GM19043 (cell line): ENCODE results near the gene RFTN1.

Source experiments
- ATAC-seq: cut with Tn5 transposase; IDR thresholded peaks from one replicate; pipeline ENCODE4 v1.9.1; 2021; ENCODE audit warnings: low read depth; ENCODE audit not compliant: unreplicated experiment

Gene RFTN1

DNA sequence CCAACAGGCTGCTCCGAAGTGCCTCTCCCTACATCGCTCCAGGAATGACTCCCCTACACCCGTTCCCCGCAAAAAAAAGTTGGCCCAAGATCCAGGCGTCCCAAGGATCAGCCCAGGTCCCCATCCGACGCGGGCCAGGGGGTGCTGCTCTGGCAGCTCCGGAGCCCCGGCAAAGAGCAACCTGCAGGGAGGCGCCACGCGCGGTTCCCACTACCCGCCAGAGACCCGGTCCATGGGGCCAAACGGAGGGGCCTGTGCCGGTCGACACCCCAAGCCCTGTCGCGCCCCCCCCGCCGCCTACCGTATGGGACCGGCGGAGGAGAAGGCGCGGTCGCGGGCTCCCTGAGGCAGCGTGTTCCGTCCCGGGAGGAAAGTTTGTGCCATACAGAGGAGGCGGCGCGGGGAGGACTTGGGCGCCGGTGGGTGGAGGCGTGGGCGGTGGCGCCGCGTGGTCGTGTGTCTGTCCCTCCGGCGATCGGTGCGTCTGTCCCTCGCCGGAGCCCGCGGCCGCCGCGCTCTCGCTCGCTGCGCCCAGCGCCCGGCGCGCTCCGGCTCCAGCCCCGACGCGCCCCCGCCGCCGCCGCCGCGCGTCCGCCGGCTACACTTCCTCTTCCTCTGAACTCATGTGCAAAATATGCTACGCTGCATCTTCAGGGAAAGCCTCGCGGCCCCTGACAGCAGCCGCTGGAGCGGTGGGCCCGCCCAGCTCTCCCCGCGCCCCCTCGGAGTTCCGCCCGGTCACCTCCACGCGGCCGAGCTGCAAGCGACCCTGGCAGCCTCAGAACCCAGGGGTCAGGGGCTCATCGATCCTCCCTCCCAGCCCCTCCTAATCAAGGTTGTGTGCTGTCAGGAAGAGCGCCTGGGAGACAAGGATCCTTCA lies at the start of gene RFTN1:
TSS of gene RFTN1 (minus strand) at position 559 of the 880 bp plus-strand sequence. CDS start 19,830 bp downstream, outside the sequence.
- no peak for ATAC-seq

DNA sequence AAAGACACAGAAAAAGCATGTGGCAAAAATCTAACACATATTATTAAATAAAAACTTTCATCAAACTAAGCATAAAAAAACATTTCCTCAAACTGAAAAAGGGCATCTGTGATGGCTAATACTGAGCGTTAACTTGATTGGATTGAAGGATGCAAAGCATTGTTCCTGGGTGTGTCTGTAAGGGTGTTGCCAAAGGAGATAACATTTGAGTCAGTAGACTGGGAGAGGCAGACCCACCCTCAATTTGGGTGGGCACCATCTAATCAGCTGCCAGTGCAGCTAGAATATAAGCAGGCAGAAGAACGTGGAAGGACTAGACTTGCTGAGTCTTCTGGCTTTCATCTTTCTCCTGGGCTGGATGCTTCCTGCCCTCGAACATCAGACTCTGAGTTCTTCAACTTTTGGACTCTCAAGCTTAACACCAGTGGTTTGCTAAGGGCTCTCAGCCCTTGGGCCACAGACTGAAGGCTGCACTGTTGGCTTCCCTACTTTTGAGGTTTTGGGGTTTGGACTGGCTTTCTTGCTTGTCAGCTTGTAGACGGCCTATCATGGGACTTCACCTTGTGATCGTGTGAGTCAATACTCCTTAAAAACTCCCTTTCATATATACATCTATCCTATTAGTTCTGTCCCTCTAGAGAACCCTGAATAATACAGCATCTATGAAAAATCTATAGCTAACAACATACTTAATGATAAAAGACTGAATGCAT lies 46.3 kb upstream of the RFTN1 start:
- ATAC-seq, result no peak

DNA sequence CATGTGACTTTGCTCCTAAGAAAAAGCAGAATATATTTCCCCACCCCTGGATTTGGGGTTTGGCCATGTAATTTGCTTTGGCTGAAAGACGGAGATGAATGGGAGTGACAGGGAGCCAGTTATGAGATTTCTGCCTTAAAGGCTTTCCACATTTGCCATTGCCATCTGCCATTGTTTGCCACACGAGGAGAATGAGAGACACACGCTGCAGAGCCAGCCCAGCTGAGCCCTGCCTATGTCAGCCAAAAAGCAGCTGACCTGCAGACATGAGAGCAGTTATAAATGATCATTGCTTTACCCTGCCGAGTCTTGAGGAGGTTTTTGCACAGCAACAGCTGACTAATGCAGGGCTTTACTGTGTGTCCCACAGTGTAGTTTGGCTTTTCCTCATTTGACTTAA lies 40.6 kb upstream of the RFTN1 start:
- no peak for ATAC-seq

GRCh38 chr3:16552757-16553156 lies 39.3 kb upstream of the RFTN1 start:
- no peak for ATAC-seq

GRCh38 chr3:16551342-16551976 lies 38.0 kb upstream of the RFTN1 start:
- ATAC-seq, result no peak

- peak; percentile 64 for ATAC-seq
Measured at GRCh38 chr3:16550676-16551341, 37.3 kb upstream of the RFTN1 start.

DNA sequence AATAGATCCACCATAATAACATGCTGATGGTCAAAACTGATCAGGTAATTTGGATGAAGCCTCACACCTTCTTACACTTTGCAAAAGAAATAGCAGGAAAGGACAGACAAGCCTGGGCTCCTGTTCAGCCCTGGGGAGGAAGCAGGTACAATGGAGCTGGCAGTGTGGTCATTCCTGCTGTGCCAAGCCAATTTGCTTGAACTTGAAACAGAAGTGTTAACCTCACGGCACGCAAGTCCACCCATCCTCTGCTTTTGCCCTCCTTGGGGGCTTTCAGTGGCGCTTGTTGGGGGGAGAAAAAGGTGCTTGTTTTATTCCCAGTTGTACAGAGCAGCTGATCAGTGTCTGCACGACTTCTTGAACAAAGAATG lies 36.8 kb upstream of the RFTN1 start:
- ATAC-seq, result peak; percentile 39

- no peak for ATAC-seq
Measured at GRCh38 chr3:16548721-16549120, 35.2 kb upstream of the RFTN1 start.

DNA sequence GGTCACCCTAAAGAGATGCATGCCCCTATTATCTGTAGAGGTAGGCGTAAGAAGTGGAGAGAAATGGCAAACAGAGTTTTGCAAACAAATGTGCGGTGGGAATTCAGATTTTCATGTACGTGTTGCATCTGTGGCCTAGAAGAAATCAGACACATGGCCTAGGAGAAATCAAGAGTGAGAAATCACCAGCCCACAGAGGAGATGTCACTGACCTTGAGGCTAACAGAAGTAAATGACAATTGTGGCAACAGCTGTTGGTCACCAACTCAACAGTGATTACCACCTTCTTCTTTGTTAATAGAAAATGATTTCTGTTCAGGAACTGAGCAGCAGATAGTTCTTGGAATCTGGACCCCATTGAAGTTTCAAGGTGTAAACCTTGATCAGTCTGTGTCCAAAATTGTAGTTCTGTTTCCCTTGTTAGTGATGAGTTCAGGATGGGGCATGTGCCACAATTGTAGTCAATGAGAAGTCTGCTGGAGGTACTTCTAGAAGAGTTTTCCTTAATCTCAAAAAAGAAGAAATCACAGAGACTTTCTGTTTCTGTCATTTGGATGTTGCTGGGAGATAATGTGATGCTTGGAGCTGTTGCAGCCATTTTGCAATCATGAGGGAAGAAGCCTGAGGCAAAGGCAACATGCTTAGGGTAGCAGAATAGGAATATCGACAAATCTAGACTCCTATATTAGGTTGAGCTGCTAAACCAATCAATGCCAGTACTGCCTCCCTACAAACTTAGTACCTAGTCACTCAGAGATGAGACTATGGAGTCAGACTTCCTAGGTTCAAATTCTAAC lies 34.3 kb upstream of the RFTN1 start:
- no peak for ATAC-seq

DNA sequence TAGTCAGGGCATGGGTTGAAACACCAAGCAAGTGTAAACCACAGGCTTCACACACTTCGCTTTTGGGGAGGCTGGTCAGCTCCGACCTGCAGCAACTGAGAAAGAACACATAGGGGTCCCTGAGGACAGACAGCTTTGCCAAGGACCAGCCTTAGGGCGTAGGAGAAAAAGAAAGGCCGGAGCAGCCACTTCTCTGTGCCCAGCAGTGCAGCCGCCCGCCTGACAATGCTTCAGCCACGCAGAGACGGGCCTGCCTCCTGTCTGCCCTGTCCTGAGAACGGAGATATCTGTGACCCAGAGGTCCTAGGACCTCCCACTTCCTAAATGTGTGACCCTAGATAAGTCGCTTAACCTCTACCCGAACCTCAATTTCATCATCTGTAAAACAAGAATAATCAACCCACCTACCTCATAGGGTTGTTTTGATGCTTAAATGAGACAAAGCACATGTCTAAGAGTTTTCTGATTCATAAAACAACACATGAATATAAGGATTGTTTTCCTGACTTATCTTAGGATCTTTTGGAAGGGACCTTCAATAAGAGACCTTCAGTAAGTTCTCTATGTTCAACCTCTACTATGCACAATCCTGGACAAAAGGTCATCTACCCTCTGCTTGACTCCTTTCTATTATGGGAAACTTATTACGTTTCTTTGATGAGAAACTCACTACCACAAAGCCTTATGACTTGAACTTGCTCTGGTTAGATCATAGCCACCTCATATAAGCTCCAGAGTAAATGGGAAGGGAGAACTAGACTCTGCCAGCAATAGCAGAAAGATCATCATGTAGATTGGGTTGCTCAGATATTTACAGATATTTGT lies 32.9 kb upstream of the RFTN1 start:
- ATAC-seq, result no peak

GRCh38 chr3:16545413-16546185 lies 32.1 kb upstream of the RFTN1 start:
- ATAC-seq, result no peak

DNA sequence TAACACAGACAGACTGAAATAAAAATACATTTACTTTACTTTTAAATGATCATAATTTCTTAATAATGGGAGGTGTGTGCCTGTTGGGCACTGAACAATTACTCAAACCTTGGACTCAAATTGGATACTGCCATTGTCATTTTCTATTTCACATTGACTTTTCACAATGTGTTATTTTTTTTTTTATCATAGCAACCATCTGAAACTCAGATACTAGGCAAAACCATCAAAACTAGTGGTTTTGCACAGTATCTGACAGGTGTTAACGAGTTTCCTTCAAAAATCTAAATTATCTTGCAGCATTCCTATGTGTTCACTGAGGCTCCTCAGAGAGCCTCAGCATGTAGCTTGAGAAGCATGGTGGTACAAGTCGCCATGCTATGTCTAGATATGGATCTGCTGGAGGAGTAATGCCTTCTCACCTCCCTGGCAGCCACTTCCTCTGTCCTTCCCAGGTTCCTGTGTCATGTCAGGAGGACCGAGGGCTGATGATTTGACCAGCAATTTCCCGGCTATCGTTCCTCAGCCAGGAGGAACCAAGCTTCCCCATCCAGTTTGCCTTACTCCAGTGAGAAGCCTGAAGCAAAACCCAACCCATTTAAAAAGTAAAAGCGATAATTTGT lies 29.9 kb upstream of the RFTN1 start:
- ATAC-seq, result no peak

DNA sequence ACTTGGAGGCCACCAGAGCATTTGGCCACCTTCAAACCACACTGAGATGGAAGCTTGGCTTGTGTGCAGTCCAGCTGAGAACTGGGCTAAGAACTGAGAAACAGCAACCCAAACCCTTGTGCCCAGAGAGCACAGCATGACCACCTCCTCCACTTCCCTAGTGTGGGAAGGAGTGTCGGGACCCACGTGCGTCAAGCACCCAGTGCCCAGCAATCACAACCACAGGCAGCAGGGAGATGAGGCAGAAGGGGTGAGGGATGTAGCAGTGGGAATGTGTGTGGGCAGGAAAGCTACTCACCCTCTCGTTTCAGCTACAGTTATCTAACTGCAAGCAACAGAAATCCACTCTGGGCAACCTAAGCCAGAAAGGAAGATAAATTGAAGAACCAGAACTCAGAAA lies 25.0 kb upstream of the RFTN1 start:
- no peak for ATAC-seq

- ATAC-seq, result no peak
Measured at GRCh38 chr3:16536996-16537395, 23.5 kb upstream of the RFTN1 start.

DNA sequence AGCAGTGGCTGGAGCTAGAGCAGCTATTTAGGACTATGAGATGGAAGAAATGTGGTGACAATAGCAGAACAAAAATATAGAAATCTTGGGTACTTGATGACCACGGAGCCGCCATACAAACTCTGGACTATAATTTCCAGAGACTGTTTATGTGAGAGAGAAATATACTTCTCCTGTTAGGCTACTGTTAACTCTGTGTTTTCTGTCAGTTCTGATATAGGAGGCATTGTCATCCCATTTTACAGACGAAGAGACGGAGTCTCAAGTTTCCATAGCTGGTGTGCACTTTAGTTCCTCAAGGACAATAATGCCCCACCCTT lies 22.8 kb upstream of the RFTN1 start:
- no peak for ATAC-seq

- no peak for ATAC-seq
Measured at GRCh38 chr3:16534640-16535262, 21.3 kb upstream of the RFTN1 start.

DNA sequence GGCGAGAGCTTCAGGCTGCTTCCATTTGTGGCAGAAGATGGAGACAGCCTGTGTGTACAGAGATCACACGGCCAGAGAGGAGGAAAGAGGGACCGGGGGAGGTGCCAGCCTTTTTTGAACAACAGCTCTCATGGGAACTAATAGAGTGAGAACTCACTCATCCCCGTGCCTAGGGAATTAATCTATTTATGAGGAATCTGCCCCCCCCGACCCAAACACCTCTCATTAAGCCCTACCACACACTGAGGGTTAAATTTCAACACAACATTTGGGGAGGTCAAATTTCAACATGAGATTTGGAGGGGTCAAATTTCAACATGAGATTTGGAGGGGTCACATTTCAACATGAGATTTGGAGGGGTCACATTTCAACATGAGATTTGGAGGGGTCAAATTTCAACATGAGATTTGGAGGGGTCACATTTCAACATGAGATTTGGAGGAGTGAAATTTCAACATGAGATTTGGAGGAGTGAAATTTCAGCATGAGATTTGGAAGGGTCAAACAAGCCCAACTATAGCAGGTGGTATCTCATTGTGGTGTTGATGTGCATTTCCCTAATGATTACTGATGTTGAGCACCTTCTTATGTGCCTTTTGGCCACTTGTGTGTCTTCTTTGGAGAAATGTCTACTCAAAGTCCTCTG lies 20.6 kb upstream of the RFTN1 start:
- ATAC-seq, result no peak
